Esophagus muscularis mucosa (tissue), 4 donors: ENCODE results near the gene EMP1. TPM values are rescaled to one million over a fixed set of nuclear protein-coding genes. Genes with fewer than 3 reads are reported as not detected.

ENCODE experiments used
- DNase-seq: peaks from one replicate; pipeline ENCODE4 v3.0.0-alpha.2; 2017; ENCODE audit errors: extremely low spot score
- H3K27ac ChIP-seq, 4 donors: fragments of 200-600 bp; sonication (generic); replicated peaks in 1 of 4; 1 replicate in 3 of 4; 2 replicates in 1 of 4; pipeline ENCODE4 v1.5.1; 2016 to 2019; ENCODE audit warnings: mild to moderate bottlenecking in 1 of 4
- H3K27me3 ChIP-seq, 4 donors: fragments of 200-600 bp; sonication (generic); one replicate each; pipeline versions ENCODE4 v1.5.1 to v1.6.0; 2016 to 2019
- H3K36me3 ChIP-seq, 4 donors: fragments of 200-600 bp; sonication (generic); one replicate each; pipeline ENCODE4 v1.5.1; 2016 to 2019
- H3K4me1 ChIP-seq, 4 donors: fragments of 200-600 bp; sonication (generic); one replicate each; pipeline ENCODE4 v1.5.1; 2016 to 2019
- H3K4me3 ChIP-seq, 4 donors: fragments of 200-600 bp; sonication (generic); 1 replicate in 2 of 4; 2 replicates in 2 of 4; pipeline ENCODE4 v1.5.1; 2016 to 2019; ENCODE audit warnings: mild to moderate bottlenecking in 4 of 4, moderate library complexity in 1 of 4
- H3K9me3 ChIP-seq, 4 donors: fragments of 200-600 bp; sonication (generic); 1 replicate in 3 of 4; 2 replicates in 1 of 4; pipeline ENCODE4 v1.5.1; 2016 to 2019
- EP300 ChIP-seq: sonication (generic); formaldehyde crosslinking; IDR thresholded peaks from one replicate; pipeline ENCODE4 v1.6.1; 2017; ENCODE audit warnings: antibody characterized with exemption
- POLR2A ChIP-seq: fragments of 450-650 bp; IDR thresholded peaks from one replicate; pipeline ENCODE4 v1.6.1; 2017; ENCODE audit warnings: antibody characterized with exemption, moderate library complexity, mild to moderate bottlenecking, low read depth
- POLR2AphosphoS5 ChIP-seq, 2 donors: sonication (generic); formaldehyde crosslinking; IDR thresholded peaks; one replicate each; pipeline ENCODE4 v1.6.1; 2017; ENCODE audit warnings: antibody characterized with exemption in 2 of 2
- WGBS: methylation state at CpG from one replicate; pipeline ENCODE4 v1.1.5; 2018; 5-methylcytosine and 5-hydroxymethylcytosine counted together
- intact Hi-C: fragments of 100-400 bp; cut with DNase I; formaldehyde crosslinking; loops from one replicate; pipeline ENCODE4 v1.15.1; 2023
- total RNA-seq, 4 donors: library from RNA; depleted of rRNA; stranded (reverse); fragments of >200 nt; gene quantifications; one replicate each; pipeline versions ENCODE4 v1.1.0 to v1.2.1, GENCODE V29; 2016
- TF ChIP-seq, protein P1 (sequence below), 3 experiments: fragments of 200-600 bp in 2 of 3; fragments of 450-650 bp in 1 of 3; sonication (generic) in 2 of 3; IDR thresholded peaks; one replicate each; pipeline ENCODE4 v1.5.1; 2017 to 2019; ENCODE audit warnings: antibody characterized with exemption in 3 of 3, mild to moderate bottlenecking in 2 of 3, moderate library complexity in 1 of 3

Gene EMP1
- total RNA-seq, 4 donors from 2014 or later = 42.8 to 425 (median 63.0) TPM

DNA sequence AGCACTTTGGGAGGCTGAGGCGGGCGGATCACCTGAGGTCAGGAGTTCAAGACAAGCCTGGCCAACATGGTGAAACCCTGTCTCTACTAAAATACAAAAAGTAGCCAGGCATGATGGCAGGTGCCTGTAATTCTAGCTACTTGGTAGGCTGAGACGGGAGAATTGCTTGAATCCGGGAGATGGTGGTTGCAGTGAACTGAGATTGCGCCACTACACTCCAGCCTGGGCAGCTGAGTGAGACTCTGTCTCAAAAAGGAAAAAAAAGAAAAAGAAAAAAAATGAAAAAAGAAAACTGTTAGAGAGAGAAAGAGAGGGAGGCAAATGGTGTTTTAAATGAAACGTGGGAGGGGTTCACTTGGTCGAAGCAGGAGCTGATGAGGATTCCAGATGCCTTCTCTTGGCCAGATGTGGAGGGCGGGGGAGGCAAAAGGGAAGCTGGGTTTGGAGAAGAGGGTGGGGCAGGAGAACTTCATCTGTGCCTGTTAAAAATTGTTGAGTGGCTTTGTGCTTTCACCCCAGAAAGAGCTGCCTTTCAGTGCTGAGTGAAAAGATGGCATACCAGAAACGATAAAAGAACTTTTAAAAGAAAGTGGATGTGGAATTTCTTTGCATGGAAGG is 1.1 kb downstream of the EMP1 start:
- intact Hi-C loops = loop anchor here (5.0 kb wide), 1 partner anchor 100 kb away; no protein-coding TSS in a partner anchor
- H3K36me3 ChIP-seq = peaks cover 0 to 16% (median 0%) of the 10 kb centered on the region in 4 donors
- peak overlapping the region; percentile 52 to 64 (median 58) for H3K4me3 ChIP-seq
- no peaks in the 10 kb centered on the region for H3K9me3 ChIP-seq
- DNase-seq = no peak
- 52% methylated on average over 9 of the region's 9 CpGs for WGBS
- H3K4me1 ChIP-seq = peaks cover 38 to 67% (median 52%) of the 10 kb centered on the region in 4 donors
- H3K27me3 ChIP-seq = peaks cover 0 to 13% (median 0%) of the 10 kb centered on the region in 4 donors
- peak; percentile 39 to 70 for TF ChIP-seq POLR2AphosphoS5 (IDR thresholded peaks at IDR 0.05)
- TF ChIP-seq, protein P1, sequence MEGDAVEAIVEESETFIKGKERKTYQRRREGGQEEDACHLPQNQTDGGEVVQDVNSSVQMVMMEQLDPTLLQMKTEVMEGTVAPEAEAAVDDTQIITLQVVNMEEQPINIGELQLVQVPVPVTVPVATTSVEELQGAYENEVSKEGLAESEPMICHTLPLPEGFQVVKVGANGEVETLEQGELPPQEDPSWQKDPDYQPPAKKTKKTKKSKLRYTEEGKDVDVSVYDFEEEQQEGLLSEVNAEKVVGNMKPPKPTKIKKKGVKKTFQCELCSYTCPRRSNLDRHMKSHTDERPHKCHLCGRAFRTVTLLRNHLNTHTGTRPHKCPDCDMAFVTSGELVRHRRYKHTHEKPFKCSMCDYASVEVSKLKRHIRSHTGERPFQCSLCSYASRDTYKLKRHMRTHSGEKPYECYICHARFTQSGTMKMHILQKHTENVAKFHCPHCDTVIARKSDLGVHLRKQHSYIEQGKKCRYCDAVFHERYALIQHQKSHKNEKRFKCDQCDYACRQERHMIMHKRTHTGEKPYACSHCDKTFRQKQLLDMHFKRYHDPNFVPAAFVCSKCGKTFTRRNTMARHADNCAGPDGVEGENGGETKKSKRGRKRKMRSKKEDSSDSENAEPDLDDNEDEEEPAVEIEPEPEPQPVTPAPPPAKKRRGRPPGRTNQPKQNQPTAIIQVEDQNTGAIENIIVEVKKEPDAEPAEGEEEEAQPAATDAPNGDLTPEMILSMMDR (IDR thresholded peaks at IDR 0.05) = no peak
- peak overlapping the region; percentile 77 to 88 (median 86) for H3K27ac ChIP-seq

DNA sequence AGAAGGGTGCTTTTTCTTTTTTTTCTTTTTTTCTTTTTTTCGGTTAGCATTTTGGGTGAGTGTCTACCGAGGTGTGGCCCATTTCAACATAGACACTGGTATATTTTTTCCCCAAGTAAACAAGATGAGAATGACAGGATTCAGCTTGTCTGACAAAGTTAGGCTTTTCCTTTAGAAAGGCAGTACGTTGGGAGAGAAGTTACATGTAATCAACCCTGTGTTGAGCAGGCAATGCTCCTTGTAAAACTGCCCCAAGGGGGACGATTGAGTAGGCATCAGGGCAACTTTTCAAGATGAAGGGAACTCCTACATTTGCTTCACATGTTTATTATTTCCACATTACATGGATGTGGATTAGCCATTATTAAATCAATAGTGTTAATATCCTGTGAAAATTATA is 1.7 kb downstream of the EMP1 start:
- Histone ChIP-seq H3K4me1 (peaks cover 41 to 71% (median 58%) of the 10 kb centered on the region in 4 donors), H3K27ac (peak overlapping the region; percentile 77 to 88 (median 86)), H3K9me3 (no peaks in the 10 kb centered on the region), H3K36me3 (peaks cover 0 to 16% (median 0%) of the 10 kb centered on the region in 4 donors), H3K27me3 (peaks cover 0 to 13% (median 0%) of the 10 kb centered on the region in 4 donors), H3K4me3 (peak overlapping the region; percentile 52 to 64 (median 58))
- intact Hi-C loops = loop anchor here (5.0 kb wide), 1 partner anchor 101 kb away; no protein-coding TSS in a partner anchor
- 70% methylated on average over 4 of the region's 4 CpGs for WGBS
- TF ChIP-seq, protein P1 (IDR thresholded peaks at IDR 0.05) = no peak
- TF ChIP-seq POLR2A (no peak), EP300 (no peak), POLR2AphosphoS5 (IDR thresholded peaks at IDR 0.05) (no peak)
- DNase-seq = no peak

DNA sequence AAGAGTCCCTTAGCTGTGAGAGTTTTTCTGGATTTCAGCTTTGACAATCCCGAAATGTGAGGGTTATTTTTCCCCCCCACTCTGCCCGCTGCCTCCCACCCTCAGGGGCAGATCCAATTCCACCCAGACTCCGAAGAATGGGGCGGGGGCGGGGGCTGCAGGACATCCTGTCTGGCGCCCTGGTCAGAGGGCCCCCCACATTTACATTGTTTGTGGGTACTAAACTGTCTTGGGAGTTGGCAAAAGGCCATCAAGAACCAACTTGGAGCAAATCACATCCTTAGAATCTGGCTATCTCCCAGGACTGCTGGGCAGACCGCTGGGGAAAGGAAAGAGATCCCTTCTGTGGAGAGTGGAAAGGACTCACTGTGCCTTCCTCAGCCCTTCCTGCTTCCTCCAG is 2.4 kb downstream of the EMP1 start:
- peaks cover 0 to 13% (median 0%) of the 10 kb centered on the region in 4 donors for H3K27me3 ChIP-seq
- intact Hi-C loops = loop anchor here (5.0 kb wide), 1 partner anchor 102 kb away; no protein-coding TSS in a partner anchor
- H3K4me3 ChIP-seq = peak overlapping the region; percentile 52 to 64 (median 58)
- H3K4me1 ChIP-seq = peaks cover 43 to 72% (median 64%) of the 10 kb centered on the region in 4 donors
- no peak for DNase-seq
- WGBS = 83% methylated on average over 2 of the region's 7 CpGs
- TF ChIP-seq, protein P1 (IDR thresholded peaks at IDR 0.05) = no peak
- TF ChIP-seq EP300 (no peak), POLR2AphosphoS5 (IDR thresholded peaks at IDR 0.05) (no peak), POLR2A (no peak)
- peak overlapping the region; percentile 77 to 88 (median 86) for H3K27ac ChIP-seq
- no peaks in the 10 kb centered on the region for H3K9me3 ChIP-seq
- H3K36me3 ChIP-seq = peaks cover 0 to 16% (median 0%) of the 10 kb centered on the region in 4 donors

DNA sequence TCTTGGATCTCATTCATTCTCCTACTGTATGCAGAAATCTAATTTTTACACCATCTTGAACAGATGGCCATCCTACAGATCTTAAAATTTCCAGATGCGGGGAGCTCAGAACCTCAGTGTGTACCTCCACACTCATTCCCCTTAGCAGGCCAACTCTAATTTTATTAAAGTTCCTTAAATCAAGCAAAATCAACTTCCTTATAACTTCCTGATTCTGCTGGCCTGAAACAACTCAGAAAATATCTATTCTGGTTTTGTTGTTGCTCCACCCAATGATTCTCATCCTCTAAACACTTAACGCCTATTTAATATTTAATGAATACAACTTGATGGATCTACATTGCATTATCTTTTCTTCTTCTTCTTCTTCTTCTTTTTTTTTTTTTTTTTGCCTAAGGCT is 3.1 kb downstream of the EMP1 start:
- peaks cover 47 to 74% (median 68%) of the 10 kb centered on the region in 4 donors for H3K4me1 ChIP-seq
- intact Hi-C loops = loop anchor here (5.0 kb wide), 1 partner anchor 102 kb away; no protein-coding TSS in a partner anchor
- H3K27ac ChIP-seq = peak overlapping the region; percentile 77 to 88 (median 86)
- H3K9me3 ChIP-seq = no peaks in the 10 kb centered on the region
- no peak for DNase-seq
- peaks cover 0 to 13% (median 0%) of the 10 kb centered on the region in 4 donors for H3K27me3 ChIP-seq
- peak overlapping the region; percentile 52 to 64 (median 58) for H3K4me3 ChIP-seq
- WGBS = 73% methylated on average over 2 of the region's 2 CpGs
- TF ChIP-seq EP300 = no peak
- TF ChIP-seq, protein P1 (IDR thresholded peaks at IDR 0.05) = no peak
- TF ChIP-seq POLR2A = no peak
- no peak for TF ChIP-seq POLR2AphosphoS5 (IDR thresholded peaks at IDR 0.05)
- peaks cover 0 to 16% (median 0%) of the 10 kb centered on the region in 4 donors for H3K36me3 ChIP-seq
